Caco-2 (cell line): Measurements from ENCODE around the gene GPR17. TPM values are rescaled to one million over a fixed set of nuclear protein-coding genes. Genes with fewer than 3 reads are reported as not detected.

Experiments
- BruUV-seq: library from RNA; stranded (reverse); fragments of 400-500 nt; replicated peaks from 2 replicates; lab custom pipeline; 2021; lab: Mats Ljungman, UMichigan
- CTCF ChIA-PET: fragments of 300-600 bp; sonication (Branson Sonifier 250); formaldehyde crosslinking; loops from one replicate; lab custom pipeline; 2022; ENCODE audit warnings: antibody characterized with exemption; lab: Charles Lee
- POLR2A ChIA-PET: fragments of 300-600 bp; sonication (Branson Sonifier 250); formaldehyde crosslinking; loops from one replicate; lab custom pipeline; 2022; ENCODE audit warnings: antibody characterized with exemption; lab: Charles Lee
- DNase-seq, 2 experiments: peaks; one replicate each; pipeline versions ENCODE4 v3.0.0 to v3.0.0-alpha.2; 2020 to 2022
- H3K27me3 ChIP-seq: replicated peaks from 2 replicates; pipeline ENCODE4 v1.6.0; 2011; ENCODE audit warnings: low read length; ENCODE audit not compliant: control insufficient read depth, insufficient read depth
- H3K36me3 ChIP-seq: 2 replicates; pipeline ENCODE4 v1.5.1; 2011; ENCODE audit warnings: low read length; ENCODE audit not compliant: control insufficient read depth, insufficient read depth
- H3K4me1 ChIP-seq: fragments of 250-450 bp; sonication (Bioruptor Pico); 2 replicates; pipeline ENCODE4 v1.5.1; 2020; ENCODE audit warnings: mild to moderate bottlenecking
- H3K4me3 ChIP-seq: 2 replicates; pipeline ENCODE4 v1.5.1; 2011; ENCODE audit warnings: low read depth, mild to moderate bottlenecking, control low read depth, low read length
- H3K9me3 ChIP-seq: fragments of 250-450 bp; sonication (Bioruptor Pico); 2 replicates; pipeline ENCODE4 v1.5.1; 2020; ENCODE audit warnings: mild to moderate bottlenecking, moderate library complexity
- H3K27ac Mint-ChIP-seq: one replicate; pipeline ENCODE4 v1.8.0; 2022; ENCODE audit warnings: mixed read lengths; ENCODE audit not compliant: unreplicated experiment
- H3K27me3 Mint-ChIP-seq: one replicate; pipeline ENCODE4 v1.8.0; 2022; ENCODE audit warnings: mixed read lengths; ENCODE audit not compliant: insufficient read depth, unreplicated experiment
- H3K36me3 Mint-ChIP-seq: one replicate; pipeline ENCODE4 v1.8.0; 2022; ENCODE audit warnings: mild to moderate bottlenecking, mixed read lengths; ENCODE audit not compliant: insufficient read depth, unreplicated experiment
- H3K4me1 Mint-ChIP-seq: one replicate; pipeline ENCODE4 v1.8.0; 2022; ENCODE audit warnings: low read depth, mixed read lengths; ENCODE audit not compliant: unreplicated experiment
- H3K4me3 Mint-ChIP-seq: one replicate; pipeline ENCODE4 v1.8.0; 2022; ENCODE audit warnings: mild to moderate bottlenecking, moderate library complexity, mixed read lengths; ENCODE audit not compliant: unreplicated experiment
- H3K9me3 Mint-ChIP-seq: one replicate; pipeline ENCODE4 v1.8.0; 2022; ENCODE audit warnings: mixed read lengths; ENCODE audit not compliant: unreplicated experiment
- CTCF ChIP-seq, 2 experiments: fragments of 200-600 bp in 1 of 2; IDR thresholded peaks; 1 replicate in 1 of 2; 2 replicates in 1 of 2; pipeline versions ENCODE4 v1.5.1 to v1.8.0; 2011 to 2022; ENCODE audit warnings: antibody characterized with exemption in 1 of 2, control low read depth in 1 of 2, inconsistent platforms in 1 of 2, low read depth in 1 of 2, low read length in 1 of 2, mild to moderate bottlenecking in 1 of 2, moderate library complexity in 1 of 2; ENCODE audit not compliant: insufficient read depth in 1 of 2, severe bottlenecking in 1 of 2, unreplicated experiment in 1 of 2
- intact Hi-C: fragments of 100-400 bp; cut with micrococcal nuclease; formaldehyde crosslinking; loops from one replicate; pipeline ENCODE4 v1.10.0; 2022; ENCODE audit not compliant: unreplicated experiment
- total RNA-seq: library from RNA; stranded (reverse); gene quantifications from 2 replicates; pipeline ENCODE4 v1.2.3, GENCODE V29; 2022

Gene GPR17
- total RNA-seq, 1 experiment from 2014 or later: not detected

GRCh38 chr2:127664065-127664894 is 18.3 kb downstream of the GPR17 start:
- Mint-ChIP-seq H3K36me3 (no peaks in the 10 kb centered on the region), H3K27ac (no peak overlapping the region), H3K27me3 (no peaks in the 10 kb centered on the region), H3K4me3 (no peak overlapping the region), H3K9me3 (no peaks in the 10 kb centered on the region), H3K4me1 (no peaks in the 10 kb centered on the region)
- DNase-seq: peak in 1 of 2 experiments; percentile 29
- ChIA-PET CTCF (no interaction called here), POLR2A (no interaction called here)
- Histone ChIP-seq H3K36me3 (no peaks in the 10 kb centered on the region), H3K4me1 (peaks cover 10% of the 10 kb centered on the region), H3K9me3 (0 out of 2 replicates have a peak, but pooled peaks cover 8% of the 10 kb centered on the region), H3K4me3 (peak overlapping the region; percentile 24), H3K27me3 (no peaks in the 10 kb centered on the region)
- intact Hi-C loops: no loop called here
- no TSS peak for BruUV-seq
- no peak for TF ChIP-seq CTCF (IDR thresholded peaks at IDR 0.05; ENCODE audit: insufficient read depth in 1 of 2, low read depth in 1 of 2, low read length in 1 of 2, severe bottlenecking in 1 of 2, unreplicated experiment in 1 of 2)

GRCh38 chr2:127664895-127665225 is 18.9 kb downstream of the GPR17 start:
- no peak for DNase-seq
- no TSS peak for BruUV-seq
- H3K27ac Mint-ChIP-seq: no peak overlapping the region
- H3K27me3 Mint-ChIP-seq: no peaks in the 10 kb centered on the region
- no peaks in the 10 kb centered on the region for H3K4me1 Mint-ChIP-seq
- H3K4me3 Mint-ChIP-seq: no peak overlapping the region
- Histone ChIP-seq H3K27me3 (no peaks in the 10 kb centered on the region), H3K9me3 (0 out of 2 replicates have a peak, but pooled peaks cover 8% of the 10 kb centered on the region), H3K4me1 (peaks cover 10% of the 10 kb centered on the region), H3K4me3 (no peak overlapping the region), H3K36me3 (no peaks in the 10 kb centered on the region)
- no peak for TF ChIP-seq CTCF (IDR thresholded peaks at IDR 0.05; ENCODE audit: insufficient read depth in 1 of 2, low read depth in 1 of 2, low read length in 1 of 2, severe bottlenecking in 1 of 2, unreplicated experiment in 1 of 2)
- intact Hi-C loops: no loop called here
- no peaks in the 10 kb centered on the region for H3K36me3 Mint-ChIP-seq
- ChIA-PET POLR2A (no interaction called here), CTCF (interaction anchor here (0.9 kb wide), 1 partner anchor 10 kb away, joined by 3 read pairs; the partner anchor contains the start of gene LIMS2)
- H3K9me3 Mint-ChIP-seq: no peaks in the 10 kb centered on the region

GRCh38 chr2:127665267-127665893 is 19.4 kb downstream of the GPR17 start:
- no peaks in the 10 kb centered on the region for H3K27me3 ChIP-seq
- H3K9me3 ChIP-seq: 0 out of 2 replicates have a peak, but pooled peaks cover 8% of the 10 kb centered on the region
- Mint-ChIP-seq H3K36me3 (no peaks in the 10 kb centered on the region), H3K4me3 (no peak overlapping the region), H3K27ac (no peak overlapping the region), H3K27me3 (no peaks in the 10 kb centered on the region), H3K4me1 (no peaks in the 10 kb centered on the region), H3K9me3 (no peaks in the 10 kb centered on the region)
- DNase-seq: no peak
- H3K4me3 ChIP-seq: no peak overlapping the region
- no TSS peak for BruUV-seq
- H3K36me3 ChIP-seq: no peaks in the 10 kb centered on the region
- intact Hi-C loops: no loop called here
- POLR2A ChIA-PET: no interaction called here
- CTCF ChIA-PET: interaction anchor here (0.9 kb wide), 1 partner anchor 10 kb away, joined by 3 read pairs; the partner anchor contains the start of gene LIMS2
- TF ChIP-seq CTCF (IDR thresholded peaks at IDR 0.05; ENCODE audit: insufficient read depth in 1 of 2, low read depth in 1 of 2, low read length in 1 of 2, severe bottlenecking in 1 of 2, unreplicated experiment in 1 of 2): no peak
- peaks cover 10% of the 10 kb centered on the region for H3K4me1 ChIP-seq
